HEK293T (cell line): ENCODE results near the gene ACOX3.

Source experiments
- CTCF ChIA-PET: fragments of 350-600 bp; formaldehyde crosslinking; extraction: SDS; loops from one replicate; lab custom pipeline; 2021; ENCODE audit warnings: antibody characterized with exemption, inconsistent platforms; lab: Yijun Ruan, JAX
- POLR2A ChIA-PET: fragments of 350-600 bp; formaldehyde crosslinking; extraction: SDS; loops from one replicate; lab custom pipeline; 2020; ENCODE audit warnings: antibody characterized with exemption, inconsistent platforms; lab: Yijun Ruan, JAX
- DNase-seq: peaks from one replicate; pipeline ENCODE4 v3.0.0; 2012; ENCODE audit warnings: mixed read lengths; ENCODE audit errors: extremely low spot score
- ARNT ChIP-seq: fragments of 450-650 bp; IDR thresholded peaks from 2 replicates; pipeline ENCODE4 v1.6.1; 2017; ENCODE audit warnings: mild to moderate bottlenecking
- BHLHE40 ChIP-seq: fragments of 450-650 bp; IDR thresholded peaks from 2 replicates; pipeline ENCODE4 v1.6.1; 2016; ENCODE audit warnings: mild to moderate bottlenecking, moderate library complexity, borderline replicate concordance
- CTBP1 ChIP-seq: fragments of 450-650 bp; IDR thresholded peaks from 2 replicates; pipeline ENCODE4 v1.6.1; 2016; ENCODE audit warnings: borderline replicate concordance
- ELF4 ChIP-seq: fragments of 450-650 bp; IDR thresholded peaks from 2 replicates; pipeline ENCODE4 v1.6.1; 2017; ENCODE audit warnings: antibody characterized with exemption
- FOXA1 ChIP-seq: fragments of 450-650 bp; IDR thresholded peaks from 2 replicates; pipeline ENCODE4 v1.6.1; 2016; ENCODE audit warnings: mild to moderate bottlenecking
- FOXK2 ChIP-seq: fragments of 450-650 bp; IDR thresholded peaks from 2 replicates; pipeline ENCODE4 v1.6.1; 2016; ENCODE audit warnings: mild to moderate bottlenecking
- FOXM1 ChIP-seq: fragments of 450-650 bp; IDR thresholded peaks from 2 replicates; pipeline ENCODE4 v1.6.1; 2017; ENCODE audit warnings: mild to moderate bottlenecking, borderline replicate concordance
- HDGF ChIP-seq: fragments of 450-650 bp; IDR thresholded peaks from 2 replicates; pipeline ENCODE4 v1.6.1; 2017; ENCODE audit warnings: antibody characterized with exemption, borderline replicate concordance
- L3MBTL2 ChIP-seq: fragments of 450-650 bp; conservative IDR thresholded peaks from 2 replicates; pipeline ENCODE4 v1.6.1; 2016; ENCODE audit warnings: mild to moderate bottlenecking
- LEF1 ChIP-seq: fragments of 450-650 bp; IDR thresholded peaks from 2 replicates; pipeline ENCODE4 v1.6.1; 2017; ENCODE audit warnings: mild to moderate bottlenecking, borderline replicate concordance
- NFRKB ChIP-seq: fragments of 450-650 bp; IDR thresholded peaks from 2 replicates; pipeline ENCODE4 v1.6.1; 2016; ENCODE audit warnings: mild to moderate bottlenecking, moderate library complexity
- SP1 ChIP-seq: fragments of 450-650 bp; IDR thresholded peaks from 2 replicates; pipeline ENCODE4 v1.6.1; 2017
- SUZ12 ChIP-seq: fragments of 450-650 bp; IDR thresholded peaks from 2 replicates; pipeline ENCODE4 v1.6.1; 2016; ENCODE audit warnings: mild to moderate bottlenecking
- ZNF384 ChIP-seq: fragments of 450-650 bp; IDR thresholded peaks from 2 replicates; pipeline ENCODE4 v1.6.1; 2016
- TF ChIP-seq, protein P1 (sequence below): fragments of 450-650 bp; IDR thresholded peaks from 2 replicates; pipeline ENCODE4 v1.6.1; 2016

ACOX3 gene

DNA sequence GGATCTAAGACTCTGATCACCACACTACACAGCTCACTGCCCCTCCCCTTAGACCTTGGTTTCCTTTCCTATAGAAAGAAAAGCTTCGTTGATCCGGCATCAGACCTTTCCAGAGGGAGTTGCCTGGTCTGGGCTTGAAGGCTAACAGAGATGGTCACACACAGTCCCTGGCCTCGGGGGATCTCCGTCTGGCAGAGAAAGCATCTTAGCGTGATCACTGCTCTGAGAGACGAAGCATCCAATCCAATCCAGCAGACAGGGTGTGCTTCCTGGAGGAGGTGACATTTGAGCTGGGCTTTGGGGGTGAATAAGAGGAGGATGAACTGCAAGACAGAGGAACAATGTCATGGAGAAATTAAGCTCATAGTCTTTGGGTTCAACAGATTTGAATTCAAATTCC lies 121.5 kb downstream of the ACOX3 start:
- ChIA-PET CTCF (no interaction called here), POLR2A (no interaction called here)
- no peak for DNase-seq
- no peak for TF ChIP-seq SP1
- TF ChIP-seq HDGF: no peak
- no peak for TF ChIP-seq ZNF384
- TF ChIP-seq CTBP1: no peak
- no peak for TF ChIP-seq ELF4

DNA sequence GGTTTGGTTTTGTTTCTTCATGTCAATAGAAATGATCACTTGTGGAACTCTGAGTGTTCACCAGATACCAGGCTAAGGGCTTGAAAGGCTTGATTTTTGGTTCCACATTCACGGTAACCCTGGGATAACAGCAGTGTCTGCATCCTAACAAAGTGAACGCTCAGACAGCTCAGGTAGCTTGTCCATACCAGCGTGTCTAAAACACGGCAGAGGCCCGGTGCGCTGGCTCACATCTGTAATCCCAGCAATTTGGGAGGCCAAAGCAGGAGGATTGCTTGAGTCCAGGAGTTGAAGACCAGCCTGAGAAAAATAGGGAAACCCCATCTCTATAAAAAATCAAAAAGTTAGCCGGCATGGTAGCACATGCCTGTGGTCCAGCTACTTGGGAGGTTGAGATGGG lies 122.0 kb downstream of the ACOX3 start:
- TF ChIP-seq FOXA1 (no peak), ZNF384 (no peak), HDGF (no peak), L3MBTL2 (no peak), ELF4 (no peak), ARNT (no peak), BHLHE40 (no peak), NFRKB (no peak), SUZ12 (no peak), LEF1 (no peak), CTBP1 (no peak), FOXK2 (no peak)
- no peak for DNase-seq
- POLR2A ChIA-PET: no interaction called here
- CTCF ChIA-PET: no interaction called here

DNA sequence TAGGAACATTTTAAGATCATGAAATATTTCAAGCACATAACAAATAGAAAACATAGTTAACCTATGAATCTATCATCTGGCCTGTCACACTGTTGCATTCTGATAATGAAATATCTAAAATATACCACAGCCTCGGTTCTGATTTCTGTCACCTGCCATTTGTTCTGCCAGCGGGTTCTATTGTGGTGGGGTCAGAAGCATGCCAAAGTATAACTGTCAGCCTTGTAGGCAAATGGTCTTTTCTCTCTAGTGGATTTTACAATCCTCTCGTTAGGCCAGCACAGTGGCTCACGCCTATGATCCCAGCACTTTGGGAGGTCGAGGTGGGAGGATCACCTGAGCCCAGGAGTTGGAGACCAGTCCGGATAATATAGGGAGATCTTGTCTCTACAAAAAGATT lies 123.0 kb downstream of the ACOX3 start:
- POLR2A ChIA-PET: no interaction called here
- TF ChIP-seq HDGF (no peak), FOXA1 (no peak), SUZ12 (no peak), L3MBTL2 (no peak), LEF1 (no peak)
- TF ChIP-seq, protein P1, sequence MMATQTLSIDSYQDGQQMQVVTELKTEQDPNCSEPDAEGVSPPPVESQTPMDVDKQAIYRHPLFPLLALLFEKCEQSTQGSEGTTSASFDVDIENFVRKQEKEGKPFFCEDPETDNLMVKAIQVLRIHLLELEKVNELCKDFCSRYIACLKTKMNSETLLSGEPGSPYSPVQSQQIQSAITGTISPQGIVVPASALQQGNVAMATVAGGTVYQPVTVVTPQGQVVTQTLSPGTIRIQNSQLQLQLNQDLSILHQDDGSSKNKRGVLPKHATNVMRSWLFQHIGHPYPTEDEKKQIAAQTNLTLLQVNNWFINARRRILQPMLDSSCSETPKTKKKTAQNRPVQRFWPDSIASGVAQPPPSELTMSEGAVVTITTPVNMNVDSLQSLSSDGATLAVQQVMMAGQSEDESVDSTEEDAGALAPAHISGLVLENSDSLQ: no peak
- no peak for DNase-seq
- CTCF ChIA-PET: no interaction called here

DNA sequence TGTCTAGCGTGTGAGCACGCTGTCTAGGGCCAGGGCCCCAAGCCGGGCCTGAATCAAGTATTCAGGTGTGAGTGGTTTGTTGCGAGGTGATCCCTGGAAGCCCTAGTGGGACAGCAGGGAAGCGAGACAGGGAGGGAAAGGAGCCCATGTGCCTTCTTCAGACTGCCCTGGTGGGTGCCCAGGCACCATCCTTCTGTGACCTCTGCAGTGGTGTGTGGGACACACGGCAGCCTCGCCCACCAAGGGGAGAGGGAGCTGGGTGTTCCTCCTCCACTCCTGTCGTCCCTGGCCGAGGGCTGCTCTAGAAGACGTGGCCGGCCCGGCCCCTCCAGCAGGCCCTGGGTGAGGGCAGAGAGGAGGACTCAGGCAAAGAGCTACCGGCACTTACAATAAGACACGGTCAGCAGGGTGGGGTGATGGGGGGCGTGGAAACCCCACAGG lies 123.6 kb downstream of the ACOX3 start:
- POLR2A ChIA-PET: no interaction called here
- DNase-seq: no peak
- CTCF ChIA-PET: no interaction called here
- TF ChIP-seq ARNT: no peak
- no peak for TF ChIP-seq BHLHE40
- no peak for TF ChIP-seq FOXM1
- no peak for TF ChIP-seq NFRKB
- TF ChIP-seq SUZ12: no peak
- no peak for TF ChIP-seq HDGF
- no peak for TF ChIP-seq CTBP1
- no peak for TF ChIP-seq ZNF384
